H1 (cell line): ENCODE data around the gene ISG15. TPM values are rescaled to one million over a fixed set of nuclear protein-coding genes. Genes with fewer than 3 reads are reported as not detected.

Source experiments
- polyA plus RNA-seq, 7 experiments: library from polyadenylated mRNA; depleted of rRNA in 3 of 7; stranded (reverse) in 5 of 7; unstranded in 2 of 7; fragments of >200 nt in 5 of 7; fragments of 200-250 nt in 2 of 7; gene quantifications; 1 replicate in 5 of 7; 2 replicates in 1 of 7; 4 replicates in 1 of 7; pipeline versions ENCODE4 v1.2.1 to v1.2.3, GENCODE V29; 2011 to 2013; ENCODE audit warnings: missing spikeins in 2 of 7, mixed read lengths in 2 of 7
- total RNA-seq: library from RNA; stranded (reverse); fragmentation: NEBNext Ultra II Directional; extraction: Animal tissue kit (Norgen Biotek cat#: 25700); gene quantifications from 2 replicates; pipeline ENCODE4 v1.2.1, GENCODE V29; 2021
- TF ChIP-seq, protein P1 (sequence below), 3 experiments: IDR thresholded peaks; 1 replicate in 2 of 3; 2 replicates in 1 of 3; pipeline versions ENCODE4 v1.5.1 to v1.6.1; 2011; ENCODE audit warnings: low read length in 3 of 3, mild to moderate bottlenecking in 3 of 3, inconsistent platforms in 2 of 3, low read depth in 1 of 3, moderate library complexity in 1 of 3; ENCODE audit not compliant: insufficient read depth in 1 of 3; ENCODE audit errors: control extremely low read depth in 1 of 3

Gene ISG15
- total and polyA plus RNA-seq, 2 of the 8 experiments (the other 6 are each of a cell fraction or from before 2014, with no cell fraction given): 29.3 to 121 TPM

DNA sequence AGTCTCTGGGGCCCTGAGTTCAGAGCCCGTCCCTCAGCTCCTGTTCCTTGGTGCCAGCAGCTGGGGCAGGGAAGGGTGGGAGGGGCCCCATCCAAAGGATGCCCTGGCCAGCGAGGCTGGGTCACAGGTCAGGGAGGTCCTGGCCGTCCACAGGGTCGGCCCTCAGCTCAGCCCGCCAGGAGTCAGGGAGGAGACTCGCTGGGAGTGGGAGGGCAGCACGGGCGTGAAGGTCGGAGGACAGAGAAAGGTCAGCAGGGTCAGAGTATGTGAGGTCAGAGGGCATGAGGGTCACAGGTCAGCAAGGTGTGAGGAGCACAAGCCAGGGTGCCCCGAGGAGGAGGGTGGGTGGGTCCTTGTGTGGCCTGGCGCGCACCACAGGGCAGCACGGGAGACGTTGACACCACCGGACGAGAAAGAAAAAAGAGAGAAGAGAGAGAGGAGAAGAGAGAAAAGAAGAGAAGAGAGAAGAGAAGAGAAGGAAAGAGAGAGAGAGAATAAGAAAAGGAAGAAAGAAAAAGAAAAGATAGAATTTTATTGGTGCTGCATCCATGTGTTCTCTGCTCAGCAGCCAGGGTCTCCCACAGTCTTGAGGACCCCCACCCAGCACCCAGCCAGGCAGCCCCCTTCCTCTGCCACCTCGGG, 38.5 kb upstream of the ISG15 start (continued):
- TF ChIP-seq, protein P1, sequence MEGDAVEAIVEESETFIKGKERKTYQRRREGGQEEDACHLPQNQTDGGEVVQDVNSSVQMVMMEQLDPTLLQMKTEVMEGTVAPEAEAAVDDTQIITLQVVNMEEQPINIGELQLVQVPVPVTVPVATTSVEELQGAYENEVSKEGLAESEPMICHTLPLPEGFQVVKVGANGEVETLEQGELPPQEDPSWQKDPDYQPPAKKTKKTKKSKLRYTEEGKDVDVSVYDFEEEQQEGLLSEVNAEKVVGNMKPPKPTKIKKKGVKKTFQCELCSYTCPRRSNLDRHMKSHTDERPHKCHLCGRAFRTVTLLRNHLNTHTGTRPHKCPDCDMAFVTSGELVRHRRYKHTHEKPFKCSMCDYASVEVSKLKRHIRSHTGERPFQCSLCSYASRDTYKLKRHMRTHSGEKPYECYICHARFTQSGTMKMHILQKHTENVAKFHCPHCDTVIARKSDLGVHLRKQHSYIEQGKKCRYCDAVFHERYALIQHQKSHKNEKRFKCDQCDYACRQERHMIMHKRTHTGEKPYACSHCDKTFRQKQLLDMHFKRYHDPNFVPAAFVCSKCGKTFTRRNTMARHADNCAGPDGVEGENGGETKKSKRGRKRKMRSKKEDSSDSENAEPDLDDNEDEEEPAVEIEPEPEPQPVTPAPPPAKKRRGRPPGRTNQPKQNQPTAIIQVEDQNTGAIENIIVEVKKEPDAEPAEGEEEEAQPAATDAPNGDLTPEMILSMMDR (IDR thresholded peaks at IDR 0.05; ENCODE audit: control extremely low read depth in 1 of 3, insufficient read depth in 1 of 3, low read depth in 1 of 3, low read length in 3 of 3): no peak
